HS-5 (cell line): ENCODE results near the gene ROBO3.

Source experiments
- DNase-seq: peaks from one replicate; pipeline ENCODE4 v3.0.0-alpha.2; 2012; ENCODE audit warnings: low read depth

The ROBO3 gene

GRCh38 chr11:124865181-124865901, at the start of gene ROBO3:
Gene ROBO3, plus strand, starts transcription at chr11:124865432. Its CDS starts 146 bp downstream, at chr11:124865578.
- no peak for DNase-seq

GRCh38 chr11:124817036-124817435, 48.2 kb upstream of the ROBO3 start:
- no peak for DNase-seq

- no peak for DNase-seq
Measured at GRCh38 chr11:124821995-124822730, 43.1 kb upstream of the ROBO3 start.

- DNase-seq = no peak
Measured at GRCh38 chr11:124823512-124824376, 41.5 kb upstream of the ROBO3 start.

- no peak for DNase-seq
Measured at GRCh38 chr11:124825876-124826275, 39.4 kb upstream of the ROBO3 start.

- no peak for DNase-seq
Measured at GRCh38 chr11:124829986-124830385, 35.2 kb upstream of the ROBO3 start.

- DNase-seq = no peak
Measured at GRCh38 chr11:124830749-124831148, 34.5 kb upstream of the ROBO3 start.

- DNase-seq = no peak
Measured at GRCh38 chr11:124831897-124832296, 33.3 kb upstream of the ROBO3 start.

GRCh38 chr11:124832571-124832970, 32.7 kb upstream of the ROBO3 start:
- no peak for DNase-seq

- no peak for DNase-seq
Measured at GRCh38 chr11:124834526-124835180, 30.6 kb upstream of the ROBO3 start.

GRCh38 chr11:124835918-124836317, 29.3 kb upstream of the ROBO3 start:
- no peak for DNase-seq

- peak; percentile 60 for DNase-seq
Measured at GRCh38 chr11:124837491-124837856, 27.8 kb upstream of the ROBO3 start.

GRCh38 chr11:124838805-124839127, 26.5 kb upstream of the ROBO3 start:
- DNase-seq = no peak

GRCh38 chr11:124839128-124839971, 25.9 kb upstream of the ROBO3 start:
- DNase-seq = no peak

GRCh38 chr11:124839972-124840621, 25.1 kb upstream of the ROBO3 start:
- DNase-seq = no peak

GRCh38 chr11:124840666-124841065, 24.6 kb upstream of the ROBO3 start:
- DNase-seq = no peak

- no peak for DNase-seq
Measured at GRCh38 chr11:124841201-124841600, 24.0 kb upstream of the ROBO3 start.

GRCh38 chr11:124841840-124842239, 23.4 kb upstream of the ROBO3 start:
- no peak for DNase-seq

- no peak for DNase-seq
Measured at GRCh38 chr11:124842305-124842704, 22.9 kb upstream of the ROBO3 start.

GRCh38 chr11:124843616-124843910, 21.7 kb upstream of the ROBO3 start:
- no peak for DNase-seq

GRCh38 chr11:124844664-124845079, 20.6 kb upstream of the ROBO3 start:
- no peak for DNase-seq
